ENCODE results near the gene SEC24D. TPM values are rescaled to one million over a fixed set of nuclear protein-coding genes. Genes with fewer than 3 reads are reported as not detected.

The SEC24D gene
- polyA plus RNA-seq, 4 donors = 38.7 to 45.9 (median 42.1) TPM

DNA sequence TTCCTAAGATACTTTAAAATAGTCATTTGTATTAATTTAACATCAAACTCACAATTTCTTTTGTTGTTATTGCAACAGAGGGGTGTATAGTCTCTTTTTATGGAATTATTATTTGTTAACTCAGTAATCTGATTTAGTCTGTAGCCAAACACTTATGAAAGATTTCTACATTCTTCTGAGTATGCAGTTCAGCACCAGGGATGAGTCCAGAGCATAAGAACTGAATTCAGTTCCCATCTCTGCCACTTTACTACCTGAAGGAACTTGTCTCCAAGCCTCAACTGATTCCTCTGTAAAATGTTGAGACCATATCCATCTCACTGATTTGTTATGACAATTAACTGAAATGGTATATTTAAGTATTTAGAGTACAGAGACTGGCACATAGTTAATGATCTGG lies 105.2 kb downstream of the SEC24D start:
- DNase-seq (ENCODE audit: low read depth in 4 of 4, low spot score in 3 of 4) = no peak

- no peak for DNase-seq (ENCODE audit: low read depth in 4 of 4, low spot score in 3 of 4)
Observed at GRCh38 chr4:118729287-118730286, 106.3 kb downstream of the SEC24D start.

GRCh38 chr4:118727360-118727759 lies 108.6 kb downstream of the SEC24D start:
- DNase-seq (ENCODE audit: low read depth in 4 of 4, low spot score in 3 of 4) = no peak

DNA sequence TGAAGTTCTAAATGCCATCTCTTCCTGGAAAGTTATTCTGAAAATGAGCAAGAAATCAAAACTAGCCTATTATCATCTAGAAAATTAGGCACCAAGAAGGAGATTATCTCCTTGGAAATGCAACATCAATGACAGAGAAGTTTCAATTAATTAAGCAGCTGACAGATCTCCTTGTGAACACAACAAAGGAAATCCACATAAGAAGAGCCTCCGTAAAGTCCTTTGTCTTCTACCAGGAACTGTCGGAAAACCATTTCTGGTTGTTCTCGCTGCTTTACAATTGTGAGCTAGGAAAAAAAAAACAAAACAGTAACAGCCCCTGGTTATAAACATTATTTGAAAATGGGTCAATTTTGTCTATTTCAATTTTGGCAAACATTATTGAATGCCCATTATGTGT lies 112.6 kb downstream of the SEC24D start:
- DNase-seq (ENCODE audit: low read depth in 4 of 4, low spot score in 3 of 4) = no peak

DNA sequence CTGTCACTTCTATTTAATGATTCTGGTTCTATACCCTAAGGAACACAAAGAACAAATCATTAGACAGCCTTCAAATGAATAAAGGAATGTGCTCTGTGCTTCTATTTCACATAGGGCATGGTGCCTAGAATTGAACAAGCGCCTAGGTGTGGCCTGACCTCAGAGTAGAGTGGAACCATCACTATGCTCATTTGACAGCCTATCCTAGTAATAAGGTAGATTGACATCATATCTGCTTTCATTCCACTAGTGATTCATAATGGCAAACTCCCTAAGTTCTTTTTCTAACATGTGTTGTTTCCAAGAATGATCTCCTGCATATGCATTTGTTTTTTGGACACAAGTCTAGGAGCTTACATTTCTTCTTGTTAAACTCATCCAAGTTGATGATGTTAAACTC lies 114.2 kb downstream of the SEC24D start:
- no peak for DNase-seq (ENCODE audit: low read depth in 4 of 4, low spot score in 3 of 4)

- no peak for DNase-seq (ENCODE audit: low read depth in 4 of 4, low spot score in 3 of 4)
Observed at GRCh38 chr4:118718511-118719170, 117.3 kb downstream of the SEC24D start.

DNA sequence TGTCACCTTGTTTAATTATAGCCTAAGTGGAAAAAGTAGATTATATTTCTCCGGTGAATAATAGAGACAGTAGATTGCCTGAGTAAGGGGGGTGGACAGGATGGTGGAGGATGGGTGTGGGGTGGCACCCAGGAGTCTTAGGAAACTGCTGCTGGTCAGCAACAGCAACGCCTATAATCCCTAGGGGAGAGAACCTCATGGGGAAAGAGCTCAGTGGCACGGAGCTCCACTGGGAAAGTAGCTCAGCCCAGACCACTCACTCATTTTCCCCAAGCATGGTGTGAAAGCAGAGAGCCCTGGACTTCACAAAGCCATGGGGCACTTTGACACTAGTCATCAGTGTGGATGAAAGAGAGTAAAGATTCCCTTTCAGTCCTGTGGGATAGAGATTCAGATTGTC lies 119.6 kb downstream of the SEC24D start:
- no peak for DNase-seq (ENCODE audit: low read depth in 4 of 4, low spot score in 3 of 4)

- DNase-seq (ENCODE audit: low read depth in 4 of 4, low spot score in 3 of 4) = no peak
Observed at GRCh38 chr4:118714682-118715081, 121.2 kb downstream of the SEC24D start.

GRCh38 chr4:118712872-118713271 lies 123.1 kb downstream of the SEC24D start:
- no peak for DNase-seq (ENCODE audit: low read depth in 4 of 4, low spot score in 3 of 4)

- no peak for DNase-seq (ENCODE audit: low read depth in 4 of 4, low spot score in 3 of 4)
Observed at GRCh38 chr4:118711052-118711451, 124.9 kb downstream of the SEC24D start.

GRCh38 chr4:118703118-118703517 lies 132.8 kb downstream of the SEC24D start:
- no peak for DNase-seq (ENCODE audit: low read depth in 4 of 4, low spot score in 3 of 4)

DNA sequence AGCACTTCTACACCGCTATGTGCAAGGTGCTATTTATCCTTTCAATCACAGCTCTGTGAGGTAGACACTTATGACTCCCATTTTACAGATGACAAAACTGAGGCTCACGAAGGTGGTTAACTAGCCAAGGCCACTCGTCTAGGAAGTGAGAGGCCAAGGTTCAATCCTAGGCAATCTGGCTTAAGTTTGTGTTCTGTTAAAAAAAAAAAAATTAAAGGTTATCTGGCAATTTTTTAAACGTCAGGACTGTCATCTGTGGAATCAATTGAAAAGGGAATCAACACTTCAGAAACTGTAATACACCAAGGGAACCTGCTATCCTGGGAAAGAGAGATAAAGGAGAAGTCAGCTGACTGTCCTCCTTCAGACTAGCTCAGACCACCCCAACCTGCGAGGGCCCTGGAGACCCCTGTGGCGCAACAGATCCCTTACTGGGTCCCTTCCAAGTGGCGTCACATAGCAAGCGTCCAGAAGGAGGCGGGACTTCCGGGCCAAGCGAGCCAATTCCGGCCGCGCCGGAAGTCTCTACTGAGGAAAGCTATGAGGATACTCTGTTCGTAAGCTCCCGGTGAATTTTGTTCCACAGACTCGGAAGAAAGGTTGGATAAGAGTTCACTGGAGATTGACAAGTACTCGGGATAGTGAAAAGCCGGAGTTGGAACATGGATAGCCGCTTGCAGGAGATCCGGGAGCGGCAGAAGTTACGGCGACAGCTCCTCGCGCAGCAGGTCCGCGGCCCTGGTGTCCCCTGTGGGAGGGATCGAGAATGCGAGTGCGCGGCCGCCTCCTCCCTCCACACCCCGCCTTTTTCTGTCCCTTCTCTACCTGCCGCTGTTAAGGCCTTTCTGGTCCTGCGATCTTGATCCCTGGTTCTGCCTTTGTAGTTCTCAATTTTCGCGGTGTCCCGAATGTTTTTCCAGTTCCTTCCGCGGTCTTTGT lies 150.8 kb downstream of the SEC24D start, which contains the start of gene METTL14:
Gene METTL14 (plus strand): TSS at position 520 of the 939 bp plus-strand sequence. CDS start 143 bp downstream, at position 663.
- peak; percentile 92 to 97 (median 93) for DNase-seq (ENCODE audit: low read depth in 4 of 4, low spot score in 3 of 4)

DNA sequence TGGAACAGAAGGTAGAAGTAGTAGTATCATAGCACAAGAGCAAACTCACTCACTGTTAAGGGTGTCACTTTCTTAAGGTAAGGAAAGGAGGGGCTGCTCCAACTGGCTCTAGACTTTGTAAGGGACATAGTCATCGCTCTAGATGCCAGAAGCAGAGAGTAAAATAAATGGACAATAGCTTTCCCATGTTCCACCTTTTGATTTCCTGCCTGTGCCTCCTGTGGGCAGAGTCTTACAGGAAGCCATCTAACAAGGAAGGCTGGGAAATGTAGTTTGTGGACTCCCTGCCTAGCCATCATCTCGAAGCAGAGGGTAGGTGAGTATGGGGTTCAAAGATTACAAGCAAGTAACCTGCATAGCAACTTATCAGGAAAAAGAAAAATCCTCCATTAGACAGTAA lies 152.4 kb downstream of the SEC24D start:
- DNase-seq (ENCODE audit: low read depth in 4 of 4, low spot score in 3 of 4) = no peak

- no peak for DNase-seq (ENCODE audit: low read depth in 4 of 4, low spot score in 3 of 4)
Observed at GRCh38 chr4:118682928-118683327, 153.0 kb downstream of the SEC24D start.

GRCh38 chr4:118680808-118681207 lies 155.1 kb downstream of the SEC24D start:
- no peak for DNase-seq (ENCODE audit: low read depth in 4 of 4, low spot score in 3 of 4)

- no peak for DNase-seq (ENCODE audit: low read depth in 4 of 4, low spot score in 3 of 4)
Observed at GRCh38 chr4:118676128-118676527, 159.8 kb downstream of the SEC24D start.

All from right renal pelvis (tissue), 4 donors.